ENCODE results near the gene PSORS1C2.

DNA sequence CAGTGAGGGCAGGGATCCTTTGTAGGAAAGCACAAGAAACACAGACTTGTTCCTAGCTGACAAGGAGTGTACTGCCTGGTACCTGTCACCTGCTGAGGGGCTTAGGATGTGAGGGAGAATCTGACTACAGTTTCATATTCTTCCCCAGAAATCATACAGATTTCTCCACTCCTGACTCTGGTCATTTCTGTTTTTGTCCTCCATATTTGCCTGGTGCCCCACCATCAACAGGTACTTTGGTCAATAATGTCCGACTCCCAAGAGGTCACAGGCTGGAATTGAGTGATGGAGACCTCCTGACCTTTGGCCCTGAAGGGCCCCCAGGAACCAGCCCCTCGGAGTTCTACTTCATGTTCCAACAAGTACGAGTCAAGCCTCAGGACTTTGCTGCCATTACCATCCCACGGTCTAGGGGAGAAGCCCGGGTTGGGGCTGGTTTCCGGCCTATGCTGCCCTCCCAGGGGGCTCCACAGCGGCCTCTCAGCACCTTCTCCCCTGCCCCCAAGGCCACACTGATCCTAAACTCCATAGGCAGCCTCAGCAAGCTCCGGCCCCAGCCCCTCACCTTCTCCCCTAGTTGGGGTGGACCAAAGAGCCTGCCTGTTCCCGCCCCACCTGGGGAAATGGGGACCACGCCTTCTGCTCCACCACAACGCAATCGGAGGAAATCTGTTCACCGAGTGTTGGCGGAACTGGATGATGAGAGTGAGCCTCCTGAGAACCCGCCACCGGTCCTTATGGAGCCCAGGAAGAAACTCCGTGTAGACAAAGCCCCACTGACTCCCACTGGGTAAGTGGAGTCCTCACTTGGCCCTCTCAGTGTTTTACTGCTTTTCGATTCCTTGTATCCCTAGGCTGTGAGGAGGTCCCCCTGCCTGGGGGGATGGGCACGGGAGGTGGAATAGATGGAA lies 22.6 kb upstream of the PSORS1C2 start:
- TF ChIP-seq POLR2AphosphoS5 (IDR thresholded peaks at IDR 0.05; ENCODE audit: low read depth) (no peak), REST (IDR thresholded peaks at IDR 0.05; ENCODE audit: insufficient replicate concordance, low read depth) (no peak), SPI1 (IDR thresholded peaks at IDR 0.05; ENCODE audit: borderline replicate concordance, low read depth) (no peak)
- TF ChIP-seq, protein P1, sequence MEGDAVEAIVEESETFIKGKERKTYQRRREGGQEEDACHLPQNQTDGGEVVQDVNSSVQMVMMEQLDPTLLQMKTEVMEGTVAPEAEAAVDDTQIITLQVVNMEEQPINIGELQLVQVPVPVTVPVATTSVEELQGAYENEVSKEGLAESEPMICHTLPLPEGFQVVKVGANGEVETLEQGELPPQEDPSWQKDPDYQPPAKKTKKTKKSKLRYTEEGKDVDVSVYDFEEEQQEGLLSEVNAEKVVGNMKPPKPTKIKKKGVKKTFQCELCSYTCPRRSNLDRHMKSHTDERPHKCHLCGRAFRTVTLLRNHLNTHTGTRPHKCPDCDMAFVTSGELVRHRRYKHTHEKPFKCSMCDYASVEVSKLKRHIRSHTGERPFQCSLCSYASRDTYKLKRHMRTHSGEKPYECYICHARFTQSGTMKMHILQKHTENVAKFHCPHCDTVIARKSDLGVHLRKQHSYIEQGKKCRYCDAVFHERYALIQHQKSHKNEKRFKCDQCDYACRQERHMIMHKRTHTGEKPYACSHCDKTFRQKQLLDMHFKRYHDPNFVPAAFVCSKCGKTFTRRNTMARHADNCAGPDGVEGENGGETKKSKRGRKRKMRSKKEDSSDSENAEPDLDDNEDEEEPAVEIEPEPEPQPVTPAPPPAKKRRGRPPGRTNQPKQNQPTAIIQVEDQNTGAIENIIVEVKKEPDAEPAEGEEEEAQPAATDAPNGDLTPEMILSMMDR (IDR thresholded peaks at IDR 0.05; ENCODE audit: insufficient read depth, low read length): no peak
